HG02798 (cell line): Measurements from ENCODE around the gene MPPED2.

Experiments used
- ATAC-seq: cut with Tn5 transposase; IDR thresholded peaks from one replicate; pipeline ENCODE4 v1.9.1; 2021; ENCODE audit warnings: mild to moderate bottlenecking; ENCODE audit not compliant: unreplicated experiment, poor library complexity

The MPPED2 gene

GRCh38 chr11:30458541-30458940 is 127.6 kb downstream of the MPPED2 start:
- no peak for ATAC-seq

GRCh38 chr11:30457087-30457486 is 129.1 kb downstream of the MPPED2 start:
- ATAC-seq = no peak

GRCh38 chr11:30455025-30455424 is 131.1 kb downstream of the MPPED2 start:
- ATAC-seq = no peak

GRCh38 chr11:30454541-30454940 is 131.6 kb downstream of the MPPED2 start:
- ATAC-seq = no peak

GRCh38 chr11:30454111-30454510 is 132.0 kb downstream of the MPPED2 start:
- ATAC-seq = no peak

- ATAC-seq = no peak
Measured at GRCh38 chr11:30453705-30454104, 132.4 kb downstream of the MPPED2 start.

GRCh38 chr11:30452842-30453241 is 133.3 kb downstream of the MPPED2 start:
- ATAC-seq = no peak

GRCh38 chr11:30452114-30452513 is 134.0 kb downstream of the MPPED2 start:
- no peak for ATAC-seq

GRCh38 chr11:30451626-30452025 is 134.5 kb downstream of the MPPED2 start:
- ATAC-seq = no peak

- ATAC-seq = no peak
Measured at GRCh38 chr11:30451167-30451566, 135.0 kb downstream of the MPPED2 start.

- no peak for ATAC-seq
Measured at GRCh38 chr11:30447058-30447640, 139.0 kb downstream of the MPPED2 start.

GRCh38 chr11:30446520-30446919 is 139.6 kb downstream of the MPPED2 start:
- ATAC-seq = no peak

- ATAC-seq = no peak
Measured at GRCh38 chr11:30445056-30445455, 141.1 kb downstream of the MPPED2 start.

GRCh38 chr11:30440510-30440909 is 145.6 kb downstream of the MPPED2 start:
- no peak for ATAC-seq

- ATAC-seq = no peak
Measured at GRCh38 chr11:30436801-30437200, 149.4 kb downstream of the MPPED2 start.

GRCh38 chr11:30435488-30435887 is 150.7 kb downstream of the MPPED2 start:
- ATAC-seq = no peak

- no peak for ATAC-seq
Measured at GRCh38 chr11:30434901-30435300, 151.3 kb downstream of the MPPED2 start.

- no peak for ATAC-seq
Measured at GRCh38 chr11:30433831-30434230, 152.3 kb downstream of the MPPED2 start.

- no peak for ATAC-seq
Measured at GRCh38 chr11:30432716-30433115, 153.4 kb downstream of the MPPED2 start.

- ATAC-seq = no peak
Measured at GRCh38 chr11:30432178-30432577, 154.0 kb downstream of the MPPED2 start.

GRCh38 chr11:30431127-30431814 is 154.9 kb downstream of the MPPED2 start:
- ATAC-seq = no peak

- no peak for ATAC-seq
Measured at GRCh38 chr11:30429550-30429949, 156.6 kb downstream of the MPPED2 start.
